Thoracic aorta (tissue), 2 donors: Measurements from ENCODE around the gene COA6. TPM values are rescaled to one million over a fixed set of nuclear protein-coding genes. Genes with fewer than 3 reads are reported as not detected.

Experiments
- ATAC-seq: fragments of 150-250 bp; one replicate; pipeline ENCODE4 v1.8.0; 2017; ENCODE audit warnings: low read depth; ENCODE audit not compliant: insufficient number of reproducible peaks, low FRiP score
- DNase-seq: peaks from one replicate; pipeline ENCODE4 v3.0.0-alpha.2; 2020; ENCODE audit warnings: low spot score
- H3K27ac ChIP-seq, 2 donors: fragments of 200-600 bp; sonication (generic); 1 replicate in 1 of 2; 2 replicates in 1 of 2; pipeline ENCODE4 v1.5.1; 2016; ENCODE audit warnings: mild to moderate bottlenecking in 2 of 2, moderate library complexity in 2 of 2
- H3K27me3 ChIP-seq: fragments of 200-600 bp; sonication (generic); replicated peaks from 2 replicates; pipeline ENCODE4 v1.6.0; 2016; ENCODE audit warnings: mild to moderate bottlenecking; ENCODE audit not compliant: insufficient read depth
- H3K36me3 ChIP-seq: fragments of 200-600 bp; sonication (generic); one replicate; pipeline ENCODE4 v1.5.1; 2016
- H3K4me1 ChIP-seq, 2 donors: fragments of 200-600 bp; sonication (generic); 1 replicate in 1 of 2; 2 replicates in 1 of 2; pipeline versions ENCODE4 v1.5.1 to v1.6.0; 2016; ENCODE audit warnings: low read depth in 2 of 2, mild to moderate bottlenecking in 1 of 2; ENCODE audit not compliant: control insufficient read depth in 1 of 2
- H3K4me3 ChIP-seq: fragments of 200-600 bp; sonication (generic); 2 replicates; pipeline ENCODE4 v1.5.1; 2016; ENCODE audit warnings: mild to moderate bottlenecking
- H3K9me3 ChIP-seq: fragments of 200-600 bp; sonication (generic); 2 replicates; pipeline ENCODE4 v1.5.1; 2016
- total RNA-seq, 2 donors: library from RNA; depleted of rRNA; stranded (reverse); fragments of >200 nt; gene quantifications; one replicate each; pipeline versions ENCODE4 v1.1.0 to v1.2.3, GENCODE V29; 2016
- TF ChIP-seq, protein P1 (sequence below): fragments of 200-600 bp; sonication (generic); IDR thresholded peaks from one replicate; pipeline ENCODE4 v1.5.1; 2019; ENCODE audit warnings: antibody characterized with exemption

Gene COA6, protein sequence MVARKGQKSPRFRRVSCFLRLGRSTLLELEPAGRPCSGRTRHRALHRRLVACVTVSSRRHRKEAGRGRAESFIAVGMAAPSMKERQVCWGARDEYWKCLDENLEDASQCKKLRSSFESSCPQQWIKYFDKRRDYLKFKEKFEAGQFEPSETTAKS
- 1 to 10 TPM in 1 of 2 donors, not detected in 1; 3.4 TPM for total RNA-seq

DNA sequence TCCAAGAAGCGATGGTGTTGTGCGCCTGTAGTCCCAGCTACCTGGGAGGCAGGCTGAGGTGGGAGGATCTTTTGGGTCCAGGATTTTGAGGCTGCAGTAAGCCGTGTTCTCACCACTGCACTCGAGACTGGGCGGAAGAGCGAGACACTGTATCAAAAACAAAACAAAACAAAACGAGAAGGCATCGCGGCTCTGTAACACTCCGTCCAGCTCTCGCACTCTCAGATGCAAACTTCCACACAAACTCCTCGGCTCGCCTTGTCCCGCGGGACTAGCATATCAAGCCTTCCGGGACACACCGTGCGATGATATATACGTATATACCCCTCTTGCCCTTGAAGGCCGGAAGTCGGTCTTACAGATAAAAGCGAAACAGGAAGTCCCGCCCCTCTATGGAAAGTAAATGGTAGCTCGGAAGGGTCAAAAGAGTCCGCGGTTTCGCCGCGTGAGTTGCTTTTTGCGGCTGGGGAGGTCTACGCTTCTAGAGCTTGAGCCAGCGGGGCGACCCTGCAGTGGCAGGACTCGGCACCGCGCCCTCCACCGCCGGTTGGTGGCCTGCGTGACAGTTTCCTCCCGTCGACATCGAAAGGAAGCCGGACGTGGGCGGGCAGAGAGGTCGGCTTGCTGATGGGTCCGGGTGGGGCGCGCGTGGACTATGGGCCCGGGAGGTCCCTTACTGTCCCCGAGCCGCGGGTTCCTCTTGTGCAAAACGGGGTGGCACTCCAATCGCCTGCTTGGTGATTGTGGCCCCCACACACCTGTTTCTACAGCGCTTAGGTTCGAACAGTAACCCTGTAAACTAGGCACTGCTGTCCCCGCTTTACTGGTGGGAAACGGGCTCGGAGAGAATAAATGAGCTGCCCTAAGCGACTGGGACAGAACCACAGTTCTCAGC is at the start of gene COA6:
Gene COA6 (plus strand): TSS at position 393 of the 895 bp plus-strand sequence. CDS start 11 bp downstream, at position 404.
- ATAC-seq (peak; percentile 95), DNase-seq (peak; percentile 73)
- H3K4me3 ChIP-seq = peak within 1 kb of the TSS; percentile 96
- TF ChIP-seq, protein P1, sequence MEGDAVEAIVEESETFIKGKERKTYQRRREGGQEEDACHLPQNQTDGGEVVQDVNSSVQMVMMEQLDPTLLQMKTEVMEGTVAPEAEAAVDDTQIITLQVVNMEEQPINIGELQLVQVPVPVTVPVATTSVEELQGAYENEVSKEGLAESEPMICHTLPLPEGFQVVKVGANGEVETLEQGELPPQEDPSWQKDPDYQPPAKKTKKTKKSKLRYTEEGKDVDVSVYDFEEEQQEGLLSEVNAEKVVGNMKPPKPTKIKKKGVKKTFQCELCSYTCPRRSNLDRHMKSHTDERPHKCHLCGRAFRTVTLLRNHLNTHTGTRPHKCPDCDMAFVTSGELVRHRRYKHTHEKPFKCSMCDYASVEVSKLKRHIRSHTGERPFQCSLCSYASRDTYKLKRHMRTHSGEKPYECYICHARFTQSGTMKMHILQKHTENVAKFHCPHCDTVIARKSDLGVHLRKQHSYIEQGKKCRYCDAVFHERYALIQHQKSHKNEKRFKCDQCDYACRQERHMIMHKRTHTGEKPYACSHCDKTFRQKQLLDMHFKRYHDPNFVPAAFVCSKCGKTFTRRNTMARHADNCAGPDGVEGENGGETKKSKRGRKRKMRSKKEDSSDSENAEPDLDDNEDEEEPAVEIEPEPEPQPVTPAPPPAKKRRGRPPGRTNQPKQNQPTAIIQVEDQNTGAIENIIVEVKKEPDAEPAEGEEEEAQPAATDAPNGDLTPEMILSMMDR = no peak
- peaks cover 10 to 24% of the 10 kb centered on the region in 2 donors for H3K4me1 ChIP-seq
- no peaks in the 10 kb centered on the region for H3K27me3 ChIP-seq
- peak within 1 kb of the TSS; percentile 95 to 96 for H3K27ac ChIP-seq
- peaks cover 6% of the 10 kb centered on the region for H3K36me3 ChIP-seq
- no peaks in the 10 kb centered on the region for H3K9me3 ChIP-seq

DNA sequence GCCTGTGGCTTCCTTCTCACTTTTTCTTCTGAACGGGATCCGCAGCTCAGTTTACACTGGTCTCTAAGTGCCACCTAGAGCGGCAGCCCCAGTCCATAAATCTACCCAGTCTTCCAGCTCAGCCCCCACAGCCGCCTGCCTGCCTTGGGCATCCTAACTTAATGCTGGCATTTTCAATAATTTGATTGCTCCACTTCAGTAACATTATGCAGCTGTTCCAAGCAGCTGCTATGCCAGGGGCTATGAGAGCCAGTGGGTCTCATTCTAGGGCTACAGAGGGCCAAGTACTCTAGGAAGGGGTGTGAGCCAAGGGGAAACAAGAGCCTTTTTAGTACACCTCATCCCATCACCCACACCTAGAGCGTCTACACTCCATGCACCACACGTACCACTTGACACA is 48.4 kb upstream of the COA6 start:
- Histone ChIP-seq H3K9me3 (no peaks in the 10 kb centered on the region), H3K27ac (no peak overlapping the region), H3K36me3 (no peaks in the 10 kb centered on the region), H3K4me3 (no peak overlapping the region), H3K27me3 (no peaks in the 10 kb centered on the region), H3K4me1 (peaks cover 0 to 11% of the 10 kb centered on the region in 2 donors)
- TF ChIP-seq, protein P1 = no peak
- ATAC-seq (no peak), DNase-seq (no peak)

DNA sequence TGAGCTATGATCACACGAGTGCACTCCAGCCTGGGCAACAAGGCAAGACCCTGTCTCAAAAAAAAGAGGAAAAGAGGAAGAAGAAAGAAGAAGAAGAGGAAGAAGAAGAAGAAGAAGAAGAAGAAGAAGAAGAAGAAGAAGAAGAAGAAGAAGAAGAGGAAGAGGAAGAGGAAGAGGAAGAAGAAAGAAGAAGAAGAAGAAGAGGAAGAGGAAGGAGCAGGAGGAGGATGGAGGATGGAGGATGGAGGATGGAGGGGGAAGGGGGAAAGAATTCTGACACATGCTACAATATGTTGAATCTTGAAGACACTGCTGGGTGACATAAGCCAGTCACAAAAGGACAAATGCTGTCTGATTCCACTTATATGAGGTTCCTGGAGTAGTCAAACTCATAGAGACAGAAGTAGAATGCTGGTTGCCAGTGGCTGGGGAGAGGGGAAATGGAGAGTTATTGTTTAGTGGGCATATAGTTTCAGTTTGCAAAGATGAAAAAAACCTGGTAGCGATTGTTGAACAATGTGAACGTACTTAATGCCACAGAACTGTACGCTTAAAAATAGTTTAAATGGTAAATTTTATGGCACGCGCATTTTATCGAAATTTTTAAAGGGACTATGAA is 47.3 kb upstream of the COA6 start:
- no peak for ATAC-seq
- DNase-seq = no peak
- TF ChIP-seq, protein P1 = no peak
- peak overlapping the region; percentile 64 for H3K4me3 ChIP-seq
- H3K36me3 ChIP-seq = no peaks in the 10 kb centered on the region
- H3K9me3 ChIP-seq = no peaks in the 10 kb centered on the region
- no peaks in the 10 kb centered on the region for H3K27me3 ChIP-seq
- H3K27ac ChIP-seq = no peak overlapping the region
- H3K4me1 ChIP-seq = peaks cover 0 to 11% of the 10 kb centered on the region in 2 donors

DNA sequence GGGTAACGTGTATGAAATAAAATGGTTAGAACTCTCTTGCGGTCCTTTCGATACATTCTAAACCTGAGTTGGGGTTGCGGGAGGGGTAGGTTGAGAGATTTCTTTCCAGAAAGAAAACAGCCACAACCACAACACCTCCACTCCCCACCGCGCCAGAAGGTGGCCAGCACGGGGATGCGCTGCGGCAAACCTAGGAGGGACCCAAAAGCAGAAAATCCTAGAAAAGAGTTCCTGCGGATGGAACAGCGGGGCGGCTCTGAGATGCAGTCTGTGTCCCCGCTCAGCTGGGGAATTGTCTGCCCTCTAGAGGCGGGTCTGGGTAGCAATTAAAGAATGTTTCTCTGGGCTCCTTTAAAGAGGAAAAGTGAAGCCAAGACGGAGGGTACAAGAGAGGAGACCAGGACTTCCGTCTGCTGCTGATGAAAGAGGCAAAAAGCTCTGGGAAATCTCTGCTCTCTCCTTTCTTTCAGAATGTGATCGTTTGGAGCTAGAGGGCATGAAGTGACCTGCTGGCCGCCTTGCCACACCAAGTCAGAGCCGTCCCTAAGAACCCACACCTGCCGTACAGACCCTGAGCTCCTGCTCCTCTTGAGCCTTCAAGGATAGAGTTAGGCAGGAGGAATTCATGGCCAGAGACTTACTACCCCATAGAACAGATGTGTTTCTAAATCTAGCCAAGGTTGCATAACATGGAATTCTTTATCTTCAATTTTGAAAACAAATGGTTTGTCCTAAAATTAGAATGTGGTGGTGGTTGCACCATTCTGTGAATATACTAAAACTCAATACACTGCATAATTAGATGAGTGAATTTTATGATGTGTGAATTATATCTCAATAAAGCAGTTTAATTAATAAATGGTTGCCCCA is 46.5 kb upstream of the COA6 start:
- DNase-seq = no peak
- Histone ChIP-seq H3K9me3 (no peaks in the 10 kb centered on the region), H3K27me3 (no peaks in the 10 kb centered on the region), H3K36me3 (no peaks in the 10 kb centered on the region), H3K4me3 (peak overlapping the region; percentile 64), H3K27ac (no peak overlapping the region), H3K4me1 (peaks cover 0 to 11% of the 10 kb centered on the region in 2 donors)
- TF ChIP-seq, protein P1 = peak; percentile 68
- peak; percentile 62 for ATAC-seq
